CD4-positive, CD25-positive, alpha-beta regulatory T cell (primary cell): ENCODE measurements around the gene STXBP4. TPM values are rescaled to one million over a fixed set of nuclear protein-coding genes. Genes with fewer than 3 reads are reported as not detected.

Experiments used
- ATAC-seq, 2 donors: fragments of 150-1000 bp; cut with Tn5 transposase; one replicate each; pipeline ENCODE4 v1.10.0; 2021; ENCODE audit warnings: low read depth in 2 of 2, moderate number of reproducible peaks in 2 of 2, moderate library complexity in 1 of 2
- DNase-seq, 3 donors: peaks; one replicate each; pipeline versions ENCODE4 v3.0.0 to v3.0.0-alpha.2; 2012 to 2022; ENCODE audit warnings: mixed read lengths in 1 of 3
- H3K27ac ChIP-seq: one replicate; pipeline ENCODE4 v1.7.0; 2013; ENCODE audit warnings: mild to moderate bottlenecking, low read length; ENCODE audit not compliant: insufficient read depth, poor library complexity, severe bottlenecking
- H3K27me3 ChIP-seq: one replicate; pipeline ENCODE4 v1.7.0; 2013; ENCODE audit warnings: low read length; ENCODE audit not compliant: control insufficient read depth, insufficient read depth
- H3K36me3 ChIP-seq: one replicate; pipeline ENCODE4 v1.7.0; 2013; ENCODE audit warnings: mild to moderate bottlenecking, low read length, moderate library complexity; ENCODE audit not compliant: control insufficient read depth, insufficient read depth
- H3K4me1 ChIP-seq: 2 replicates; pipeline ENCODE4 v1.7.0; 2013; ENCODE audit warnings: mild to moderate bottlenecking, low read length; ENCODE audit not compliant: insufficient read depth, control insufficient read depth, poor library complexity, severe bottlenecking
- H3K4me3 ChIP-seq: one replicate; pipeline ENCODE4 v1.7.0; 2013; ENCODE audit warnings: low read depth, mild to moderate bottlenecking, low read length, moderate library complexity
- H3K9me3 ChIP-seq, 2 experiments: 1 replicate in 1 of 2; 2 replicates in 1 of 2; pipeline ENCODE4 v1.7.0; 2013; ENCODE audit warnings: low read length in 2 of 2, mild to moderate bottlenecking in 1 of 2, moderate library complexity in 1 of 2; ENCODE audit not compliant: control insufficient read depth in 2 of 2
- H3K27ac Mint-ChIP-seq, 3 donors: one replicate each; pipeline ENCODE4 v1.8.0; 2020 to 2022; ENCODE audit warnings: mild to moderate bottlenecking in 3 of 3, mixed read lengths in 3 of 3, moderate library complexity in 2 of 3
- H3K27me3 Mint-ChIP-seq: one replicate; pipeline ENCODE4 v1.8.0; 2022; ENCODE audit warnings: mild to moderate bottlenecking, mixed read lengths
- H3K36me3 Mint-ChIP-seq: one replicate; pipeline ENCODE4 v1.8.0; 2020; ENCODE audit warnings: mixed read lengths
- H3K4me1 Mint-ChIP-seq, 4 donors: one replicate each; pipeline ENCODE4 v1.8.0; 2020 to 2022; ENCODE audit warnings: mixed read lengths in 4 of 4, mild to moderate bottlenecking in 1 of 4
- H3K4me3 Mint-ChIP-seq, 4 donors: one replicate each; pipeline ENCODE4 v1.8.0; 2020 to 2022; ENCODE audit warnings: mild to moderate bottlenecking in 4 of 4, mixed read lengths in 4 of 4, moderate library complexity in 3 of 4
- H3K9me3 Mint-ChIP-seq, 7 donors: one replicate each; pipeline ENCODE4 v1.8.0; 2020 to 2022; ENCODE audit warnings: mixed read lengths in 7 of 7, mild to moderate bottlenecking in 3 of 7, moderate library complexity in 2 of 7
- polyA plus RNA-seq, 4 donors: library from polyadenylated mRNA; unstranded; fragments of 300-500 nt; fragmentation: Illumina TruSeq; gene quantifications; one replicate each; pipeline ENCODE4 v1.2.3, GENCODE V29; 2021
- total RNA-seq: library from RNA; stranded (reverse); gene quantifications from one replicate; pipeline ENCODE4 v1.2.3, GENCODE V29; 2022

Gene STXBP4
- total and polyA plus RNA-seq, 5 donors from 2014 or later = 2.4 to 7.6 (median 2.7) TPM

DNA sequence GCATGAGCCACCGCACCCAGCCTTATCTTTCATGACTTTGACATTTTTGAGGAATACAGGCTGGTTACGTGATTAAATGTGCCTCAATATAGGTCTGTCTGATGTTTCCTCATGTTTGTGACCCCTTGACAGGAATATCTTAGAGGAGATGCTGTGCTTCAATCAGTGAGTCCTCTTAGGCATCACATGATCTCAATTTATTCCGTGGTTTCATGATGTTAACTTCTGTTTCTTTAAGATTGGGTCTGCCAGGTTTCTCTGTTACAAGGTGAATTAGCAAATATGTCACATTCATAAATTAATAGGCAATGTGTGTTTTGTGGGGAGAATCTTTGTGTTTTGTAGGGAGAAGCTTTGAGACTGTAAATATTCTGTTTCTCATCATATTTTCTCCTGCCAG is 3.3 kb downstream of the STXBP4 start:
- Mint-ChIP-seq H3K36me3 (peaks cover 3% of the 10 kb centered on the region), H3K9me3 (no peaks in the 10 kb centered on the region), H3K4me3 (no peak overlapping the region), H3K4me1 (peaks cover 12 to 34% (median 16%) of the 10 kb centered on the region in 4 donors), H3K27me3 (no peaks in the 10 kb centered on the region), H3K27ac (no peak overlapping the region)
- DNase-seq (no peak), ATAC-seq (no peak)
- Histone ChIP-seq H3K27ac (no peak overlapping the region), H3K36me3 (no peaks in the 10 kb centered on the region), H3K27me3 (no peaks in the 10 kb centered on the region), H3K4me3 (no peak overlapping the region), H3K4me1 (peaks cover 20% of the 10 kb centered on the region), H3K9me3 (no peaks in the 10 kb centered on the region)

DNA sequence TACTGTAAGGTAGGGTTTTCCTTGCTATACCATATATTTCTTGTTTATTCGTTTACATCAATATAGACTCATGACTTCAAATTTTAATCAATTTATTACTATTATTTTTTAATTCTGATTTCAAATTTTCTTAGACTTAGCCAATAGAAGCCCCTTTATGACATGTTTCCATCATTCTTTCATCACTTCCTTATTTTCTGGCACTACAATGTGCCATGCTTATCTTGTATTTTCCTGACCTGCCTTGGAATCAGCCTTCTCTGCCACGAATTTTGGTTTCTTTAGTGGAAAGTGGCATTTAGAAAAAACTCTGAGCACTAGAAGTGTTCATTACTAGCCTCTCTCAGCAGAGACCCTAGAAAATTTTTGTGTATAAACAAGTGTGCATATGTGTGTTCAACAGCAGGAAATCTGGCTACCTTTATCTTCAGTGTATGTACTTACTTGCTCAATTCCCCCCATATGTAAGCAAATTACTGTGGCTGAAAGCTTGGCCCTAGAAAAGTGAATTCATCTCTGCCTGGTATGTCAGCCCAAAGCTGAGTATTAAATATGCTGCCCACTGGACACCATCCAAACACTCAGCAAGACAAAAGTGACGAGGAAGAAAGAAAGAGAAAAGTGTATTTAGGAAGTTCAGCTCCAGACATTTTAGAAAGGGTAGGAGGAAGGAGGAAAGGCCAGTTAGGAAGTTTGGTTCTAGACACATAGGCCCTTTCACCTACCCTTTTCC is 4.0 kb downstream of the STXBP4 start:
- Mint-ChIP-seq H3K36me3 (peaks cover 4% of the 10 kb centered on the region), H3K4me1 (peaks cover 5 to 31% (median 16%) of the 10 kb centered on the region in 4 donors), H3K27me3 (no peaks in the 10 kb centered on the region), H3K9me3 (no peaks in the 10 kb centered on the region), H3K4me3 (no peak overlapping the region), H3K27ac (no peak overlapping the region)
- Histone ChIP-seq H3K27me3 (no peaks in the 10 kb centered on the region), H3K4me1 (peaks cover 14% of the 10 kb centered on the region), H3K36me3 (no peaks in the 10 kb centered on the region), H3K4me3 (no peak overlapping the region), H3K27ac (no peak overlapping the region), H3K9me3 (no peaks in the 10 kb centered on the region)
- ATAC-seq (no peak), DNase-seq (no peak)

DNA sequence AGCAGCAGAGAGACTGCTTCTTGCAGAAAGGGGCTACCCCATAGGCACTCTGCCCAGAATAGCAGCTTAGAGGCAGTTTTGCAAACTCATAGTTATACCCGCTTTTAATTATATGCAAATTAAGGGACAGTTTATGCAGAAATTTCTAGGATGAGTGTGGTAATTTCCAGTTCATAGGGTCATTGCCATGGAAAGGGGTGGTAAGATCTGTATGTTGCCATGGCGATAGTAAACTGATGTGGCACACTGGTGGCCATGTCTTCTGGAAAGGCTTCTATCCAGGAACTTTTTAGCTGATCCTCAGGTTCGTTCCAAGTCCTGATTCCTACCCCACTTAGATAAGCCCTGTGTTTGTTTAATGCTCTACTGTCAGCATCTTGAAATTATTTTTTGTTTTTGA is 6.2 kb downstream of the STXBP4 start:
- H3K27me3 Mint-ChIP-seq = no peaks in the 10 kb centered on the region
- H3K27ac Mint-ChIP-seq = no peak overlapping the region
- Histone ChIP-seq H3K36me3 (no peaks in the 10 kb centered on the region), H3K4me1 (peaks cover 4% of the 10 kb centered on the region), H3K4me3 (no peak overlapping the region), H3K27me3 (no peaks in the 10 kb centered on the region), H3K9me3 (no peaks in the 10 kb centered on the region), H3K27ac (no peak overlapping the region)
- peaks cover 0 to 34% (median 20%) of the 10 kb centered on the region in 4 donors for H3K4me1 Mint-ChIP-seq
- peaks cover 0 to 3% (median 0%) of the 10 kb centered on the region in 7 donors for H3K9me3 Mint-ChIP-seq
- ATAC-seq (no peak), DNase-seq (no peak)
- H3K36me3 Mint-ChIP-seq = peaks cover 4% of the 10 kb centered on the region
- H3K4me3 Mint-ChIP-seq = no peak overlapping the region

DNA sequence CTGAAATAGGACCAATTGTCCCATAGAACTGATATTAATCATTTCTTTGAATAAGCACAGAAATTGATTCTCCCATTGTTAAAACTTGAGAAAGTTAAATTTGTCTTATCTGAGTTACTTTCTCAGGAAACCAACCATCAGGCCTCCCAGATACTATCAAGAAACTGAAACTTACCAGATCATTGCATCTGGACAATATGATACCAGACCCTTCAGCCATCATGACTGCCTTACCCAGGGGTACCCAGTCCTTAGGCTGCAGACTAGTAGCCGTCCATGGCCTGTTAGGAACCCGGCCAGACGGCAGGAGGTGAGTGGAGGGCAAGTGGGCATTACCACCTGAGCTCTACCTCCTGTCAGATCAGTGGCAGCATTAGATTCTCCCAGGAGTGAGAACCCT is 7.8 kb downstream of the STXBP4 start:
- peaks cover 0 to 35% (median 13%) of the 10 kb centered on the region in 4 donors for H3K4me1 Mint-ChIP-seq

DNA sequence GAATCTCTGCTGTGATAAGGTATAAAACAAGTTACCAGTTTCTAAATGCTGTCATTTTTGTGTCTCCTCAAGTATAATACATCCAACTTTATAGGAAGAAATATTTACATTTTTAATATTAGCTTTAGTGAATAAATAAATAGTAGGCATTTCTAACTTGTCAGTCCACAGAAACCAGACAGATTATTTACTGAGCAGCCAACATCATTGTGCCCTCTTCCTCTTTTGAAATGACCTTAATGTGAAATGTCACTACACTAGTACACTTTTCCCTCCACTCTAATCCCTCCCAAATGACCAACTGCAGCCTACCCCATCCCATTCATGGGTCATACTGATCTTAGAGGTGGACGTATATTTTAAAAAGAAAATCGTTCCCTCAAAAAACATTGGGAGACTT is 9.2 kb downstream of the STXBP4 start:
- no peaks in the 10 kb centered on the region for H3K36me3 ChIP-seq
- H3K27me3 ChIP-seq = no peaks in the 10 kb centered on the region
- Mint-ChIP-seq H3K27ac (peak overlapping the region in 1 of 3 donors; percentile 20), H3K4me3 (no peak overlapping the region), H3K9me3 (peaks cover 0 to 3% (median 0%) of the 10 kb centered on the region in 7 donors), H3K27me3 (no peaks in the 10 kb centered on the region), H3K36me3 (peaks cover 4% of the 10 kb centered on the region), H3K4me1 (peaks cover 0 to 36% (median 12%) of the 10 kb centered on the region in 4 donors)
- no peak for DNase-seq
- no peak overlapping the region for H3K27ac ChIP-seq
- ATAC-seq = no peak
- H3K9me3 ChIP-seq = no peaks in the 10 kb centered on the region
- H3K4me1 ChIP-seq = no peaks in the 10 kb centered on the region
- H3K4me3 ChIP-seq = no peak overlapping the region

More for the DNA sequence above, 7.8 kb downstream of the STXBP4 start:
- Histone ChIP-seq H3K27ac (no peak overlapping the region), H3K4me3 (no peak overlapping the region), H3K36me3 (no peaks in the 10 kb centered on the region), H3K27me3 (no peaks in the 10 kb centered on the region), H3K9me3 (no peaks in the 10 kb centered on the region), H3K4me1 (no peaks in the 10 kb centered on the region)
- no peaks in the 10 kb centered on the region for H3K27me3 Mint-ChIP-seq
- H3K4me3 Mint-ChIP-seq = no peak overlapping the region
- H3K27ac Mint-ChIP-seq = no peak overlapping the region
- H3K9me3 Mint-ChIP-seq = peaks cover 0 to 3% (median 0%) of the 10 kb centered on the region in 7 donors
- peaks cover 4% of the 10 kb centered on the region for H3K36me3 Mint-ChIP-seq
- ATAC-seq (no peak), DNase-seq (no peak)

DNA sequence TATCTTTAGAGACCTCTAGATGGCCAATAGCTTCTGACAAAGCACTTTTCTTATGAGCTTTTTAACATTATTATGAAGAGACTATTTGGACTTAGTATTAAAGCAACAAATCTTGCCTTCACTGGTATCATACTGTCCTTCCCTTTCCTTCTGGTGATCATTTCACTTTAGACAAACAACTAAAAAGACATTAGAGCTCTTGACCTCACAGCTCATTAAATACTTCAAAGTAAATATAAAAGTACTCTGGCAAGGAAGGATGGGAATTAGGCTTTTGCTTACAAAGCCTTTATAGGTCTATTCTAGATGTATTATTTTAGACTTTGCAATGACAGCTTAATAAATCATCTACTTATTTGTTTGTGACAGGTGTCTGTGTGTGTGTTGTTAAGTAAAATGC is 11.1 kb downstream of the STXBP4 start:
- H3K36me3 Mint-ChIP-seq = peaks cover 4% of the 10 kb centered on the region

DNA sequence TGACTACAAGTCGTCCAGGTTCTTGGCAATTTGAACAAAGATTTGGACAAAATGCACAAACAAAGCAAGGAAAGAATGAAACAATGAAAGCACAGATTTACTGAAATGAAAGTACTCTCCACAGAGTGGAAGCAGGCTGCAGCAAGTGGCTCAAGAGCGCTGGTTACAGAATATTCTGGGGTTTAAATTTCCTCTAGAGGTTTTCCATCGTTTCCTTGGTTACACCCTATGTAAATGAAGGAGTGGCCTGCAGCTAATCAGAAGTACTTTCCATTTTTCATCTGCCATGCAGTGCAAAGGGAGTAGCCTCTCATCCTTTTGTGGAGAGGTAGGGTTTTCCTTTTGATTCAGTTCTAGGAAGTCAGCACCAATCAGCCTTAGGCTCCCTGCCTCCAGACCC is 11.8 kb downstream of the STXBP4 start:
- Mint-ChIP-seq H3K27ac (no peak overlapping the region), H3K9me3 (peaks cover 0 to 3% (median 0%) of the 10 kb centered on the region in 7 donors), H3K4me3 (no peak overlapping the region), H3K36me3 (peaks cover 4% of the 10 kb centered on the region), H3K4me1 (peaks cover 0 to 41% (median 9%) of the 10 kb centered on the region in 4 donors), H3K27me3 (no peaks in the 10 kb centered on the region)
- H3K9me3 ChIP-seq = no peaks in the 10 kb centered on the region
- no peak overlapping the region for H3K27ac ChIP-seq
- no peaks in the 10 kb centered on the region for H3K36me3 ChIP-seq
- H3K4me1 ChIP-seq = no peaks in the 10 kb centered on the region
- no peak for DNase-seq
- no peak for ATAC-seq
- H3K4me3 ChIP-seq = no peak overlapping the region
- no peaks in the 10 kb centered on the region for H3K27me3 ChIP-seq

More for the DNA sequence above, 11.1 kb downstream of the STXBP4 start:
- Mint-ChIP-seq H3K4me3 (no peak overlapping the region), H3K4me1 (peaks cover 0 to 42% (median 10%) of the 10 kb centered on the region in 4 donors), H3K27me3 (no peaks in the 10 kb centered on the region), H3K9me3 (peaks cover 0 to 3% (median 0%) of the 10 kb centered on the region in 7 donors), H3K27ac (no peak overlapping the region)
- H3K4me1 ChIP-seq = no peaks in the 10 kb centered on the region
- no peaks in the 10 kb centered on the region for H3K9me3 ChIP-seq
- H3K27ac ChIP-seq = no peak overlapping the region
- DNase-seq (no peak), ATAC-seq (no peak)
- H3K36me3 ChIP-seq = no peaks in the 10 kb centered on the region
- no peak overlapping the region for H3K4me3 ChIP-seq
- H3K27me3 ChIP-seq = no peaks in the 10 kb centered on the region

DNA sequence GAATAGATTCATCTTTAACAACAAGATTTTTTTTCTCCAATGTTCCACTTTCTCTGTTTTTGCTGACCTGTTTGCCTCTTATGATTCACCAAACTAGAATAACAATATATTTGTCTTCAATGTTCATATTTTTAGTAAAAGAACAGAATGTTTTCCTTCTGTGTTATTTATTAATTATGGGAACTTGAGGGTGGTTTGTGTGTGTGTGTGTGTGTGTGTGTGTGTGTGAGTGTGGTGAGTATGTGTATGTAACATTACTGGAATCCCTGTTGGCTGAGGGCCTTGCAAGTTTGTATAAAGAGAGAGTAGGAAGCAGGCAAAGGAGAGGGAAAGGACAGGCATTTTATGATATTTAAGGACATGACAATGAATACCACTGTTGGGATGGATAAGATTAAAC is 13.8 kb downstream of the STXBP4 start:
- peaks cover 0 to 26% (median 2%) of the 10 kb centered on the region in 4 donors for H3K4me1 Mint-ChIP-seq
- H3K27me3 Mint-ChIP-seq = no peaks in the 10 kb centered on the region
- H3K9me3 Mint-ChIP-seq = peaks cover 0 to 3% (median 0%) of the 10 kb centered on the region in 7 donors
- Histone ChIP-seq H3K9me3 (no peaks in the 10 kb centered on the region), H3K27ac (no peak overlapping the region), H3K4me1 (no peaks in the 10 kb centered on the region), H3K4me3 (no peak overlapping the region), H3K27me3 (no peaks in the 10 kb centered on the region), H3K36me3 (no peaks in the 10 kb centered on the region)
- H3K4me3 Mint-ChIP-seq = no peak overlapping the region
- no peak overlapping the region for H3K27ac Mint-ChIP-seq
- no peak for DNase-seq
- no peaks in the 10 kb centered on the region for H3K36me3 Mint-ChIP-seq
- ATAC-seq = no peak
